Panc1 (cell line): Measurements from ENCODE around the gene MICALL2. TPM values are rescaled to one million over a fixed set of nuclear protein-coding genes. Genes with fewer than 3 reads are reported as not detected.

Experiments
- ATAC-seq: fragments of 200-7000 bp; cut with Tn5 transposase; 2 replicates; pipeline ENCODE4 v1.9.1; 2020; ENCODE audit warnings: mild to moderate bottlenecking, moderate library complexity
- BruUV-seq: library from RNA; stranded (reverse); fragments of 400-500 nt; replicated peaks from 2 replicates; lab custom pipeline; 2021; lab: Mats Ljungman, UMichigan
- CTCF ChIA-PET: fragments of 300-600 bp; sonication (Branson Sonifier 250); formaldehyde crosslinking; loops from one replicate; lab custom pipeline; 2022; ENCODE audit warnings: antibody characterized with exemption; lab: Charles Lee
- POLR2A ChIA-PET: fragments of 300-600 bp; sonication (Branson Sonifier 250); formaldehyde crosslinking; loops from one replicate; lab custom pipeline; 2022; ENCODE audit warnings: antibody characterized with exemption; lab: Charles Lee
- DNase-seq: peaks from one replicate; pipeline ENCODE4 v3.0.0-alpha.2; 2010; ENCODE audit warnings: low read depth, low spot score
- H3K27ac ChIP-seq: 2 replicates; pipeline ENCODE4 v1.5.1; 2011; ENCODE audit warnings: mild to moderate bottlenecking, low read length, inconsistent platforms
- H3K27me3 ChIP-seq: fragments of 200-500 bp; sonication (Bioruptor generic); 2 replicates; pipeline ENCODE4 v1.6.0; 2014; ENCODE audit warnings: low read length, inconsistent platforms; ENCODE audit not compliant: control insufficient read depth, insufficient read depth
- H3K36me3 ChIP-seq: fragments of 200-500 bp; sonication (Bioruptor generic); 2 replicates; pipeline ENCODE4 v1.5.1; 2014; ENCODE audit warnings: inconsistent platforms, mild to moderate bottlenecking, low read length, moderate library complexity; ENCODE audit not compliant: control insufficient read depth, insufficient read depth
- H3K4me1 ChIP-seq: 2 replicates; pipeline ENCODE4 v1.5.1; 2011; ENCODE audit warnings: inconsistent platforms, mild to moderate bottlenecking, low read length, moderate library complexity; ENCODE audit not compliant: control insufficient read depth, insufficient read depth
- H3K4me3 ChIP-seq, 2 experiments: 2 replicates each; pipeline ENCODE4 v1.5.1; 2011 to 2012; ENCODE audit warnings: low read depth in 2 of 2, low read length in 2 of 2, mild to moderate bottlenecking in 2 of 2, inconsistent platforms in 1 of 2, moderate library complexity in 1 of 2
- H3K9me3 ChIP-seq: fragments of 200-500 bp; sonication (Bioruptor generic); 2 replicates; pipeline ENCODE4 v1.5.1; 2014; ENCODE audit warnings: low read depth, mild to moderate bottlenecking, inconsistent platforms, low read length, moderate library complexity; ENCODE audit not compliant: control insufficient read depth, insufficient read depth
- CTCF ChIP-seq: fragments of 450-650 bp; IDR thresholded peaks from 2 replicates; pipeline ENCODE4 v1.5.1; 2017; ENCODE audit warnings: mild to moderate bottlenecking
- POLR2AphosphoS5 ChIP-seq: IDR thresholded peaks from 2 replicates; pipeline ENCODE4 v1.6.1; 2012; ENCODE audit warnings: mild to moderate bottlenecking, low read depth, low read length, moderate library complexity
- REST ChIP-seq, 2 experiments: IDR thresholded peaks; 2 replicates each; pipeline ENCODE4 v1.6.1; 2011 to 2012; ENCODE audit warnings: low read depth in 2 of 2, control low read depth in 1 of 2, low read length in 1 of 2, mild to moderate bottlenecking in 1 of 2, moderate library complexity in 1 of 2; ENCODE audit not compliant: insufficient read depth in 1 of 2
- SIN3A ChIP-seq: IDR thresholded peaks from 2 replicates; pipeline ENCODE4 v1.6.1; 2012; ENCODE audit warnings: low read depth, mild to moderate bottlenecking, low read length, moderate library complexity, borderline replicate concordance; ENCODE audit not compliant: insufficient read depth
- TCF7L2 ChIP-seq: IDR thresholded peaks from 2 replicates; pipeline ENCODE4 v1.6.1; 2011; ENCODE audit warnings: mild to moderate bottlenecking, low read depth, low read length, inconsistent platforms
- in situ Hi-C: cut with HindIII; loops from 2 replicates; pipeline ENCODE4 v1.10.0; 2016; ENCODE audit warnings: low sequenced_read_pairs, low pct_unique_long_range_greater_than_20kb
- intact Hi-C: fragments of 100-400 bp; cut with micrococcal nuclease; formaldehyde crosslinking; loops from one replicate; pipeline ENCODE4 v1.10.0; 2022; ENCODE audit not compliant: unreplicated experiment
- total RNA-seq: library from RNA; stranded (reverse); gene quantifications from one replicate; pipeline ENCODE4 v1.2.1, GENCODE V29; 2021; ENCODE audit not compliant: unreplicated experiment

The MICALL2 gene
- total RNA-seq, 1 experiment from 2014 or later, result 144 TPM

- peak; percentile 100 for TF ChIP-seq CTCF
- TF ChIP-seq REST (IDR thresholded peaks at IDR 0.05; ENCODE audit: insufficient read depth in 1 of 2, low read depth in 2 of 2, low read length in 1 of 2), result 0 out of 4 replicates have a peak, but pooled peaks of 1 of the 2 experiments have one; percentile 36
- 0 out of 2 replicates have a peak, but pooled peaks have one; percentile 35 for TF ChIP-seq POLR2AphosphoS5
- no peak for TF ChIP-seq TCF7L2
- no peak for TF ChIP-seq SIN3A
- CTCF ChIA-PET, result interaction anchor here (0.7 to 1.0 kb wide), 3 partner anchors 76 to 121 kb away, joined by 3 read pairs; no protein-coding TSS in a partner anchor
- in situ Hi-C loops (no loop called here), intact Hi-C loops (no loop called here)
- Histone ChIP-seq H3K27me3 (no peaks in the 10 kb centered on the region), H3K4me3 (no peak overlapping the region), H3K36me3 (no peaks in the 10 kb centered on the region), H3K4me1 (peaks cover 24% of the 10 kb centered on the region), H3K9me3 (no peaks in the 10 kb centered on the region), H3K27ac (no peak overlapping the region)
- peak; percentile 62 for ATAC-seq
- peak; percentile 24 for DNase-seq
- BruUV-seq, result no TSS peak
- POLR2A ChIA-PET, result no interaction called here
Observed at GRCh38 chr7:1432411-1433082, 26.7 kb downstream of the MICALL2 start.

- H3K36me3 ChIP-seq, result no peaks in the 10 kb centered on the region
- no peak for DNase-seq
- in situ Hi-C loops, result no loop called here
Observed at GRCh38 chr7:1431634-1432380, 27.5 kb downstream of the MICALL2 start.

More at GRCh38 chr7:1431634-1432380, 27.5 kb downstream of the MICALL2 start:
- H3K27me3 ChIP-seq, result no peaks in the 10 kb centered on the region
- H3K4me1 ChIP-seq, result peaks cover 24% of the 10 kb centered on the region
- ChIA-PET POLR2A (no interaction called here), CTCF (interaction anchor here (0.7 to 1.0 kb wide), 4 partner anchors 76 to 208 kb away, joined by 3 to 4 read pairs (median 3); no protein-coding TSS in a partner anchor)
- peak; percentile 1 for ATAC-seq
- no peaks in the 10 kb centered on the region for H3K9me3 ChIP-seq
- no TSS peak for BruUV-seq
- intact Hi-C loops, result no loop called here
- no peak overlapping the region for H3K27ac ChIP-seq
- H3K4me3 ChIP-seq, result no peak overlapping the region
- TF ChIP-seq REST (IDR thresholded peaks at IDR 0.05; ENCODE audit: insufficient read depth in 1 of 2, low read depth in 2 of 2, low read length in 1 of 2) (no peak), CTCF (no peak), POLR2AphosphoS5 (no peak), SIN3A (no peak), TCF7L2 (no peak)
